DMS 273 treated with DMSO at 0.1 percent for 48 hours (cell line): Measurements from ENCODE around the gene STAC.
"Not testable (repeated sequence)": the region's sequence is repeated elsewhere in the genome, so short reads cannot be mapped to it uniquely, and the experiment has no call there.

ENCODE experiments used
- DNase-seq: peaks from one replicate; lab custom pipeline; 2025; lab: John Stamatoyannopoulos, UW

The STAC gene

DNA sequence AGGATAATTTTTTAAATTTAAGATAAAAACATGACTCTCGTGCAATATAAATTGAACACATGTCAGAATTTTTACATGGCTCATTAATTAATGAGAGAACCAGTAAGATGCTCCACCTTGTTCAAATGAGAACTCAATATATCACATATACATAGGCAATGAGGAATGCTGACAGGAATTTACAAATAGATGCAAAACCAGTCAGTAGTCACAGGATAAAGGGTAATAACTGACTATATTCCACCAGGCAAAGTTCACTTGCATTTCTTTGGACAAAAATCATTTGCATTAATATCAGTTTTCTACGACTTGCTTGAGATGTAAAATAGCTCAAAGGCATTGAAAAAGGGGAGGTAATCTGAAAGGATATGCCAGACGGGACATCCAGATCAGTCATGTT is 139.4 kb downstream of the STAC start:
- no peak for DNase-seq

DNA sequence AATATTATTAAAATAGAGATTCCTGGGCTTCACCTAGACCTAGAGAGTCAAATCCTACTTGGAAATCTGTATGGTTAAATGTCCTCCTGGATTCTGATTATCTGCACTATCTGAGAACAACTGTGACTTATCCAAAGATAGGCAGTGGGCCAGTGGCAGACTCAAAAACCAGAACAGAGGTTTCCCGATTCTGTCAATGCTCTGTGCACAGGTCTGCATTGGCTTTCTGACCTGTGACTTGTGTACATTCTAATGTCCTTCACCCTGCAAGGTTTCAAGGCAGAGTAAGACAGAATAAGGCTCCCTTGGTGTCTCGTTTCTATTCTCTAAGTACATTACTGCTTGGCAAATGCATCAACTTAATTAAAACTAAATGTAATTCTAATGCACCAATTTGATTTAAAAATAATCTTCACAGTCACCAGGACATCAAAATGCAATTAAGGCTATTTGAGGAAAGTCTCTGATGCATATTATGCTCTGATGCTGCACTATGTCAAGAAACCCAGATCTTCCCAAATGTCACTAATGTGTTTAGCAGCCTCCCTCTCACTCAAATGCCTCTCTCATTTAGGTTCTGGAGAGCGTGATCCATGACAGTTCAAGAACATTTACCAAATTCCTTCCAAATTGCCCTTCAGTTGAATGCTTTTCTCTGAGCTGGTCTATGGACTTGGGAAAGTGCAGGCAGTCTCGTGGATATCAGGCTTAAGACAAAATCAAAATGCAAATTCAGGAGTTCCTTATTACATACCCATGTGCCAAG is 140.1 kb downstream of the STAC start:
- DNase-seq = no peak

DNA sequence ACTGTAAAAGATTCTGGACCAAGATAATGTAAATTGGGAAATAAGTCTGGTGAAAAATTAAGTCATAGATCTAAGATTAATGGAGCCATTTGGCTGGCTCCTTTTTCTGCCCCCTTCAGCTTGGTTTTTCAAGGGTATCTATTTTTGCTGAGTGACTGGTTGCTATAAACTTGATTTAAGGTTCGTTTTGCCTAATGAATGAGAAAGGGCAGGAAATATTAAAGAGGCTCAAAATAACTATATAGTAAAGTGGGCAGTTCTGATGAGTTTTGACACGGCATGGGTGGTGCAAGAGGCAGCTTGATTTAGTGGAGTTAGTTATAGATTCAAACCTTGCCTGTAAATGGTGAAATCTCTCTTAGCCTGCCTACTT is 140.7 kb downstream of the STAC start:
- no peak for DNase-seq

DNA sequence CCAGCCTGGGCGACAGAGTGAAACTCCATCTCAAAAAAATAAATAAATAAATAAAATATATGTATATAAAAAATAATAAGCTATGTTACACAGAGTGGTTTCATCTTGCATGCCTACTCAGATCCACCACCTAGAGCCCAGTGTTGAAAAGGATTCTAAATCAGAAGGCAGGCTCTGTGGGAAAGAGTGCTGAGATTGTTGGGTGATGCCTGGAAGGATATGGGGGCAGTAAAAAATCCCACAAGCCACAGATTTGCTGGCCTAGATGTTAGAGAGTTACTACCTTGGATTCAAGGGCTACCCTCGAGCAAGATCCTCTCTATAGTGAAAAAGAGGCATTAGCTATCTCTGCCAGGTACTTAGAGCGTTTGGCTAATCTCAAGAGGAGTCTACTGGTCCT is 144.3 kb downstream of the STAC start:
- DNase-seq = no peak

DNA sequence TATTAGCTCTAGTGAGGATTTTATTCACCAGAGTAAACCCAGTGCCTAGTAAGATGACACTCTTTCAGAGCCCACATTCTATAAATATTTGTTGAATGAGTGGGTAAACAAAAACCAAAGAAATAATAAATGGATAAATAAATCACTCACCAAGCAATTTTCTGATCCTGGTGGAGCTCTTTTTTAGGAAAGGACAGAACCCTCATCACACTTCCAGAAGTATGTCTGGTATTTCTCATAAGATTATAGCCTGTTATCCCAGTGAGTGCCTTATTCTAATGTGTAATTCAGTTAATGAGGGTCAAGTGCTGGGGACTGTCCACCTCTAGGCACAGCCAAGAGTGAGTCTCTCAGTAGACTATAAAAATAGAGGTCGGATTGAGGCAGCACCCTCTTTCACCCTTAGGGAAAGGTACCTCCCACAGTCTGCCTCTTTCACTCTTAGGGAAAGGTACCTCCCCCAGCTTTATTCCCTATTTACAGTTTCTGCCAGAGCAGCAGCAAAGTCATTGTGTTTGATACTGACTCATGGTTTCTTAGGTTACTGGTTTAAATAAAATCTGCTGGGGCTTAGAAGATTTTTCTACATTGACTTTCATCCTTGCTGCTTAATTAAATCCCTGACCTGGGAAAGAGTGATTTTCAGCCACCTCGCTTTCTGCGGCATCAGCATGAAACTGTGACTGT is 145.0 kb downstream of the STAC start:
- no peak for DNase-seq

DNA sequence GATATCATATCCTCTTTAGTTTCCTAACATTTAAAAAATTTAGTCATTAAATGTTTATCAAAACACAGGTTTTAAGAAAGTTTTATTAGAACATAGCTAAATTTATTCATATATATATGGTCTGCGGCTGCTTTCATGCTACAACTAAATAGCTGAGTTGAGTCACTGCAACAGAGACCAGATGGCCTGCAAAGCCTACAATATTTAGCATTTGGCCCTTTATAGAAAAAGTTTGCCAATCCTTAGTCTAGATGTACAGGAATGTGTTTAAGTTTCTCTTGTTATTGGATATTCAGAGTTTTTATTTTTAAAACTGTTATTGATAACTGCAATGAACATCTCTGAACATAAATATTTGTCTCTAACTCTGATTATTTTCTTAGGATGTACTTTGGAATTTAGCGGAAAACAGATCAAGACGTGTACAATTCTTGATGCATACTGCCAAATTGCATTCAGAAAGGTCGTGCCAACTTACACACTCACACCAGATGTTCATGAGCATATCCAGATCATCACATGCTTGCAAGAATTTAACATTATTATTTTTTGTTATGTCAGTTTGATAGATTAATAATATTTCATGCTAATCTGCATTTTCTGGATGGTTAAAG is 157.9 kb downstream of the STAC start:
- peak; percentile 19 for DNase-seq

DNA sequence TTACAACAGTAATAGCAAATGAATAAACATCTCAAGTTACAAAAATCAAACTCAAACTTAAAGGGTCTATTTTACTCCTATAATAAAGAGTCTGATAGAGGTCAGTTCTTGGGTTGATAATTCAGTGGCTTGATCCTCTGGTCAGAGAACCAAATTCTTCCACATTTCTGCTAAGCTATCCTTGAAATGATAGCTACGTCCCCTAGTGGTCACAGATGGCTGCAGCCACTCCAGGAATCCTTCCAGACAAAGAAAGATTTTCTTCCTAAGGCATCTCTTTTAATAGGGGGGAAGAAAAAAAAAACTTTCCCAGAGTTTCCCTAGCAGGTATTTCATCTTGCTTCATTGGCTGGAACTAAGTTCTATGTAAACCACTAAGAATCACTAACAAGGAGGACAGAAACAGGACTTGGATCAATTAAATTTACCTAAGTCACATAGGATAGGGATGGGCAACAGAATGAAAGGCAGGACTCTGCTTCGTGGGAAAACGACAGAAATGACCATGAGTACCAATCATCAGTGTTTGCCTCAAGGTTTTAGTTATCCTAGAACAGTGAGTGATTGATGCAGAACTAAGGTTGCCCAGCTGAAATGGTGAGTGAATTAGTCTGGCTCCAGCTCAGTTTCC is 160.7 kb downstream of the STAC start:
- no peak for DNase-seq

- DNase-seq = no peak
Measured at GRCh38 chr3:36542186-36542585, 161.9 kb downstream of the STAC start.

- DNase-seq = no peak
Measured at GRCh38 chr3:36543276-36543997, 163.1 kb downstream of the STAC start.

DNA sequence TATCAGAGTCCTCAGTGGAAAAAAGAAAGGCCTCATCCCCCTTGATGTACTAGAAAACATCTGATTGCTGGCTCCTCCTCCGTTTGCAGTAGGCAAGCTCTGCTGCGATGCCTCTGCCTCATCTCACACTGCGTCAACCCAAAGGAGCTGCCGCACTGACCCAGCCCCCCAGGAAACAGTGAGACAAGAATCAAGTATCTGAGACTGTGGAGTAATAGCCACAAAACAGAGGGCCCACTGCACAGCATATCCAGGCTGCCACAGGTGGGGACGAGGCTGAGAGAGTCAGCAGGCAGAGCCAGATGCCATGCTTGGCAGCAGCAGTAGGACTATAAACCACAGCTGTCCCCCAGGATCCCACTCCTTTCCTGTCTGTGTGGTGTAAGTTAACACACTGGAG is 165.9 kb downstream of the STAC start:
- peak; percentile 50 for DNase-seq

- DNase-seq = no peak
Measured at GRCh38 chr3:36548712-36549111, 168.4 kb downstream of the STAC start.

DNA sequence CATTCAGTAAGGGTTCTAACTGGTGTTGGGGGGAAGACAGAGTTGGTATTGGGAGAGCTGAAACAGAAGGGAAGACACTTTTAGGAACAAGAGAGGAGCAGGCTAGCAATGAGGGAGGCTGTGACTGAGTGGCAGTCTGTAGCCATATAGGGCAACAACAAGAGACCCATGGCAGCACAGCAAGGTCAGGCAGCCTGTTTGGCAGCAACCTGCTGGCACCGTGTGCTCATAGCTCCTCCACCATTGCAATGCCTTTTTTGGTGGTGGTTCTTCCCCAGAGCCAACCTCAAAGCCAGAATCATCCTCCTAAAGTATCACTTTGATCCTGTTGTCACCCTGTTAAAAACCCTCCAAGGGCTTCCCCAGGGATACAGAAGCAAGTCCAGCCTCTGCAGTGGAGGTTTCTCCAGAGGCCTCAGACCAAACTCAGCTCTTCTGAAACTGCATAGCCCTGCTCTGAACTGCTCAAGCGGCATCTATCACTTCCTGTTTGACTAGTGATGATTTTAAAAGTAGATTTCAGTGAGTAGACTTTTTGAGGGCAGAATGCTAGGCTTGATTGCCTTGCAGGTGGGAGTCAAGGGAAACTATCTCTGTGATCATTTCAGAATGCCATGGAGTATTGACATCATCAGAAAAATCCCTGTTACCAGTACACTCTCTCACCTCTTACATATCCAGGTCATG is 176.9 kb downstream of the STAC start:
- no peak for DNase-seq

GRCh38 chr3:36557708-36558421 is 177.6 kb downstream of the STAC start:
- no peak for DNase-seq

GRCh38 chr3:36558961-36559360 is 178.7 kb downstream of the STAC start:
- DNase-seq = no peak

- DNase-seq = no peak
Measured at GRCh38 chr3:36560685-36561084, 180.4 kb downstream of the STAC start.

- DNase-seq = no peak
Measured at GRCh38 chr3:36561601-36562000, 181.3 kb downstream of the STAC start.

- DNase-seq = no peak
Measured at GRCh38 chr3:36562945-36563344, 182.6 kb downstream of the STAC start.

DNA sequence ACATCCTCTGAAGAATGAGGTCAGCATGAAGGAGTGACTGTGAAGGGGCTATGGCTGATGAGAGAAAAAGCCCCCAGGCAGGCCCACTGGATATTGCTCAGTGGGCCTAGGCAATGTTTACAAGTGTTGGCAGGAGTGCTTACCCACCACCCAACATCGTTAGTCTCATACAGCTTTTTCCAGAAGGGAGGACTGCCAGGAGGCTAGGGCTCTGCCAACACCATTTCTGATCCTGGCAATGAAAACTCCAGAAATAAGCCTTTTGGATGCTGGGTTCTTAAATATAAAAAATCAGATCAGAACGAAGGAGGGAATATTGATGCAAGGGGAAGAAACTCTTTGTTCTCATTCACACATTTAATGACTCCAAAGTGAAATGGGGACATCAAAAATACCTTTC is 194.9 kb downstream of the STAC start:
- no peak for DNase-seq

GRCh38 chr3:36578418-36578817 is 198.1 kb downstream of the STAC start:
- DNase-seq = not testable (repeated sequence)

GRCh38 chr3:36579746-36580145 is 199.4 kb downstream of the STAC start:
- DNase-seq = no peak

DNA sequence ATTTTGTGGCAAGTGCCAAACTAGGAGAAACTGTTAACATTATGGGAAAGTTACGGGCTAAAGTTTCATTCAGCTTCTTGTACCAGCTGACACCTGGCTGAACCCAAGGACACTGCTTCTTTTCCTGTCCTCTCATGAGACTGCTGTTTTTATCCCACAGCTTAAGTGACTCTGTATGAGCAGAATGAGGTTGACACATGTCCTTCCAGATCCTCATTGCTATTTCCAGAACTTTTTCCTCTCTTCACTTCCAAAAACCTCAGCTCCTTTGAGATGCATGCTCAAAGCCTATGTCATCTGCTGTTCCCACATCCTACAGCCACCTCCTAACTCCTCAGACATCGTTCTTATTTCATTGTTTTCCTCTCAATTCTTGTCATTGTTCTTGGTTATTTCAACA is 200.4 kb downstream of the STAC start:
- no peak for DNase-seq
